ENCODE results near the gene RNPS1. TPM values are rescaled to one million over a fixed set of nuclear protein-coding genes. Genes with fewer than 3 reads are reported as not detected.

Gene RNPS1
- total and polyA plus RNA-seq, 9 of the 15 experiments (the other 6 are each of a cell fraction or from before 2014, with no cell fraction given), result 44.9 to 338 (median 202) TPM

- ATAC-seq (no peak), DNase-seq (ENCODE audit: extremely low read depth in 1 of 4, low spot score in 3 of 4) (no peak), FAIRE-seq (no peak)
- H2AFZ ChIP-seq (ENCODE audit: low read depth, low read length), result no peak overlapping the region
- TF ChIP-seq RB1 (IDR thresholded peaks at IDR 0.05; ENCODE audit: low read depth), result no peak
- no peak for TF ChIP-seq MAX (CRISPR knock-in tag; IDR thresholded peaks at IDR 0.05)
- TF ChIP-seq FOS (IDR thresholded peaks at IDR 0.05; ENCODE audit: extremely low read depth, insufficient read length), result no peak
- TF ChIP-seq HES1 (IDR thresholded peaks at IDR 0.05; ENCODE audit: low read depth), result no peak
- TF ChIP-seq MAFF (IDR thresholded peaks at IDR 0.05; ENCODE audit: low read length), result no peak
- TF ChIP-seq HNRNPLL (IDR thresholded peaks at IDR 0.05; ENCODE audit: low read depth, low read length, poor library complexity, severe bottlenecking), result no peak
- TF ChIP-seq SMARCB1 (IDR thresholded peaks at IDR 0.05; ENCODE audit: insufficient read length, low read depth), result no peak
- no peak for TF ChIP-seq GATAD2A (IDR thresholded peaks at IDR 0.05)
- no peak for TF ChIP-seq FOXP1 (CRISPR knock-in tag; IDR thresholded peaks at IDR 0.05)
- no peak for TF ChIP-seq ZNF41 (CRISPR knock-in tag; conservative IDR thresholded peaks at IDR 0.05)
- peaks cover 45% of the 10 kb centered on the region for H3K79me2 ChIP-seq (ENCODE audit: control insufficient read depth, insufficient read depth, low read length)
- WGBS (ENCODE audit: insufficient coverage, low coverage, missing lambda C conversion rate), result 95% methylated on average over 12 of the region's 12 CpGs
- in situ Hi-C loops (cut with MboI), result no loop called here
- no peaks in the 10 kb centered on the region for H3K27me3 ChIP-seq (ENCODE audit: control insufficient read depth in 2 of 2, insufficient read depth in 2 of 2, low read length in 2 of 2)
- POLR2A ChIA-PET, result interaction anchor here (1.4 to 3.5 kb wide), 2 partner anchors 14 to 22 kb away, joined by 3 to 12 read pairs; partner anchors contain the start of genes ECI1 and PGP
- H3K27ac ChIP-seq (ENCODE audit: extremely low read depth, low read depth, low read length), result no peak overlapping the region
- H4K20me1 ChIP-seq (replicated peaks; ENCODE audit: control insufficient read depth, insufficient read depth, low read length), result peaks cover 11% of the 10 kb centered on the region
- CTCF ChIA-PET (ENCODE audit: low intra/inter-chr PET ratio), result no interaction called here
- peak overlapping the region in 1 of 2 experiments; percentile 45; a peak in 2 of 4 replicates for H3K9ac ChIP-seq (ENCODE audit: insufficient read depth in 1 of 2, low read depth in 2 of 2, low read length in 2 of 2)
- no peak overlapping the region for H3K4me3 ChIP-seq
- no peaks in the 10 kb centered on the region for H3K9me1 ChIP-seq (ENCODE audit: control insufficient read depth, insufficient read depth, low read length)
- H3K4me2 ChIP-seq (ENCODE audit: insufficient read depth, low read length), result no peak overlapping the region
- intact Hi-C loops (cut with micrococcal nuclease), result no loop called here
- no peaks in the 10 kb centered on the region for H3K9me3 ChIP-seq (replicated peaks; ENCODE audit: control insufficient read depth, insufficient read depth, low read depth, low read length)
- BruUV-seq (replicated peaks), result no TSS peak
- peaks cover 6 to 62% of the 10 kb centered on the region in 2 experiments; a peak in 3 of 5 replicates for H3K4me1 ChIP-seq (replicated peaks in 1 of 2; ENCODE audit: control insufficient read depth in 2 of 2, insufficient read depth in 2 of 2, low read length in 2 of 2)
- H3K36me3 ChIP-seq (ENCODE audit: control insufficient read depth, insufficient read depth, low read length), result peaks cover 89% of the 10 kb centered on the region; the same call in 2 of the 3 replicates
Measured at GRCh38 chr16:2229091-2229490, 38.8 kb downstream of the RNPS1 start.

All from K562 (cell line).